Neural progenitor cell (in vitro differentiated cells): ENCODE measurements around the gene ATP8B4. TPM values are rescaled to one million over a fixed set of nuclear protein-coding genes. Genes with fewer than 3 reads are reported as not detected.

Source experiments
- DNase-seq: peaks from one replicate; pipeline ENCODE4 v3.0.0-alpha.2; 2016; ENCODE audit warnings: low spot score
- H2AFZ ChIP-seq: fragments of 200-600 bp; sonication (generic); replicated peaks from 2 replicates; pipeline ENCODE4 v1.6.1; 2016; ENCODE audit warnings: antibody characterized with exemption
- H3F3A ChIP-seq: fragments of 200-600 bp; sonication (generic); 2 replicates; pipeline ENCODE4 v1.6.1; 2016; ENCODE audit warnings: antibody characterized with exemption, low read depth
- H3K27ac ChIP-seq: fragments of 200-600 bp; sonication (generic); 2 replicates; pipeline ENCODE4 v1.5.1; 2016; ENCODE audit warnings: mild to moderate bottlenecking
- H3K27me3 ChIP-seq: fragments of 200-600 bp; sonication (generic); 2 replicates; pipeline ENCODE4 v1.6.1; 2016; ENCODE audit warnings: mild to moderate bottlenecking, moderate library complexity
- H3K36me3 ChIP-seq: fragments of 200-600 bp; sonication (generic); 2 replicates; pipeline ENCODE4 v1.5.1; 2016
- H3K4me1 ChIP-seq: fragments of 200-600 bp; sonication (generic); 2 replicates; pipeline ENCODE4 v1.6.1; 2016; ENCODE audit warnings: mixed run types
- H3K4me2 ChIP-seq: fragments of 200-600 bp; sonication (generic); 2 replicates; pipeline ENCODE4 v1.6.1; 2016
- H3K4me3 ChIP-seq: fragments of 200-600 bp; sonication (generic); 2 replicates; pipeline ENCODE4 v1.5.1; 2016
- H3K79me2 ChIP-seq: fragments of 200-600 bp; sonication (generic); 2 replicates; pipeline ENCODE4 v1.6.1; 2016; ENCODE audit warnings: low read depth
- H3K9ac ChIP-seq: fragments of 200-600 bp; sonication (generic); 2 replicates; pipeline ENCODE4 v1.6.1; 2016
- H3K9me3 ChIP-seq: fragments of 200-600 bp; sonication (generic); 2 replicates; pipeline ENCODE4 v1.5.1; 2016; ENCODE audit warnings: low read depth
- H4K20me1 ChIP-seq: fragments of 200-600 bp; sonication (generic); 2 replicates; pipeline ENCODE4 v1.6.1; 2016; ENCODE audit warnings: low read depth
- H3K27ac Mint-ChIP-seq: 3 replicates; pipeline ENCODE4 v1.8.0; 2021; ENCODE audit warnings: mixed read lengths
- H3K27me3 Mint-ChIP-seq: 2 replicates; pipeline ENCODE4 v1.8.0; 2022; ENCODE audit warnings: low read depth, mild to moderate bottlenecking, inconsistent platforms, moderate library complexity, mixed read lengths; ENCODE audit not compliant: insufficient read depth
- H3K36me3 Mint-ChIP-seq: 3 replicates; pipeline ENCODE4 v1.8.0; 2021; ENCODE audit warnings: mixed read lengths
- H3K4me1 Mint-ChIP-seq: 3 replicates; pipeline ENCODE4 v1.8.0; 2021; ENCODE audit warnings: mixed read lengths
- H3K4me3 Mint-ChIP-seq: 3 replicates; pipeline ENCODE4 v1.8.0; 2021; ENCODE audit warnings: mild to moderate bottlenecking, moderate library complexity, mixed read lengths
- H3K9me3 Mint-ChIP-seq: 3 replicates; pipeline ENCODE4 v1.8.0; 2020; ENCODE audit warnings: mixed read lengths
- EZH2 ChIP-seq: fragments of 200-600 bp; sonication (generic); IDR thresholded peaks from 2 replicates; pipeline ENCODE4 v1.6.1; 2017; ENCODE audit warnings: antibody characterized with exemption, mild to moderate bottlenecking, moderate library complexity
- EZH2phosphoT487 ChIP-seq: fragments of 200-600 bp; sonication (generic); IDR thresholded peaks from 2 replicates; pipeline ENCODE4 v1.6.1; 2017; ENCODE audit warnings: antibody characterized with exemption
- total RNA-seq: library from RNA; depleted of rRNA; stranded (reverse); fragments of >200 nt; gene quantifications from 2 replicates; pipeline ENCODE4 v1.2.3, GENCODE V29; 2015; ENCODE audit warnings: low replicate concordance
- TF ChIP-seq, protein P1 (sequence below): fragments of 200-600 bp; sonication (generic); IDR thresholded peaks from 2 replicates; pipeline ENCODE4 v1.5.1; 2017; ENCODE audit warnings: antibody characterized with exemption, mild to moderate bottlenecking

Gene ATP8B4
- total RNA-seq, 1 donor from 2014 or later = 2.7 TPM

DNA sequence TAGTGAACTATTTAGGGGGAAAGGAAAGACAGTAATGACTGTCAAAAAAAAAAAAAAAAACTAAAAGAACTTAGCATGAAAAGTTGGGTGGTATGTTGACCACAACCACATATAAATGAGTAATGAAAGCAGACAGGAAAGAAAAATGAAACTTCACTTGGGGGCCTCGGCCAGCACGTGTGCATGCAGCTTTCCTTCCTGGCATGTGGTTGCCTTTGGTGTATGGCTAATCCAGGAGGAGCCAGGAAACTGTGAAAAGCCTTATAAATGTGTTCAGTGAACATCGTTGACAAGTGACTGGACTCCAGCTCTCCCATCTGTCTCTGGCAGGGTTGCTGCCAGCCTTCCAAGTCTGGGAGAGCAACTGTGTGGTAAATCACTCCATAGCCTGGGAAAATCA is 303.1 kb downstream of the ATP8B4 start:
- no peak overlapping the region for H3K27ac Mint-ChIP-seq

DNA sequence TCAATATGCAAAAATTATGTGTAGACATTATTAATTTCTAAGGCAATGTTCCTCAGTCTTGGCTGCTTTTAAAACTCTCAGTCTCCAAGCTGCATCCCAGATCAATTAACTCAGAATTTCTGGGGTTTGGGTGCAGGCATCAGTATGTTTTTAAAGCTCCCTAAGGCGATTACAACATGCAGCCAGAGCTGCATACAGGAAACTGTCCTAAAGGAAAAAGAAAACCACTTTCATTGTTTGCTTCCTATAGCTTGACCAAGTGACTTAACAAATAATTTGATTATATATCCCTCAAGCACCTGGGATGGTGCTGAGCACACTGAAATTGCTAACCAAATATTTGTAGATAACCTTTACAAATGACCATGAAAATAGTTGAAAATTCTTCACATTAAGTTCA is 303.5 kb downstream of the ATP8B4 start:
- Histone ChIP-seq H3K79me2 (no peaks in the 10 kb centered on the region), H3K9me3 (no peaks in the 10 kb centered on the region), H3K9ac (no peak overlapping the region), H3K4me2 (no peak overlapping the region), H3K36me3 (no peaks in the 10 kb centered on the region), H3K27ac (no peak overlapping the region), H3K4me3 (no peak overlapping the region), H4K20me1 (no peaks in the 10 kb centered on the region), H3F3A (no peaks in the 10 kb centered on the region), H3K4me1 (no peaks in the 10 kb centered on the region), H3K27me3 (no peaks in the 10 kb centered on the region), H2AFZ (no peak overlapping the region)
- Mint-ChIP-seq H3K27ac (no peak overlapping the region), H3K9me3 (no peaks in the 10 kb centered on the region), H3K27me3 (peaks cover 2% of the 10 kb centered on the region), H3K4me1 (no peaks in the 10 kb centered on the region), H3K36me3 (no peaks in the 10 kb centered on the region), H3K4me3 (no peak overlapping the region)
- TF ChIP-seq EZH2 (no peak), EZH2phosphoT487 (no peak)
- TF ChIP-seq, protein P1, sequence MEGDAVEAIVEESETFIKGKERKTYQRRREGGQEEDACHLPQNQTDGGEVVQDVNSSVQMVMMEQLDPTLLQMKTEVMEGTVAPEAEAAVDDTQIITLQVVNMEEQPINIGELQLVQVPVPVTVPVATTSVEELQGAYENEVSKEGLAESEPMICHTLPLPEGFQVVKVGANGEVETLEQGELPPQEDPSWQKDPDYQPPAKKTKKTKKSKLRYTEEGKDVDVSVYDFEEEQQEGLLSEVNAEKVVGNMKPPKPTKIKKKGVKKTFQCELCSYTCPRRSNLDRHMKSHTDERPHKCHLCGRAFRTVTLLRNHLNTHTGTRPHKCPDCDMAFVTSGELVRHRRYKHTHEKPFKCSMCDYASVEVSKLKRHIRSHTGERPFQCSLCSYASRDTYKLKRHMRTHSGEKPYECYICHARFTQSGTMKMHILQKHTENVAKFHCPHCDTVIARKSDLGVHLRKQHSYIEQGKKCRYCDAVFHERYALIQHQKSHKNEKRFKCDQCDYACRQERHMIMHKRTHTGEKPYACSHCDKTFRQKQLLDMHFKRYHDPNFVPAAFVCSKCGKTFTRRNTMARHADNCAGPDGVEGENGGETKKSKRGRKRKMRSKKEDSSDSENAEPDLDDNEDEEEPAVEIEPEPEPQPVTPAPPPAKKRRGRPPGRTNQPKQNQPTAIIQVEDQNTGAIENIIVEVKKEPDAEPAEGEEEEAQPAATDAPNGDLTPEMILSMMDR = no peak
- DNase-seq = no peak

More for the DNA sequence above, 303.1 kb downstream of the ATP8B4 start:
- no peaks in the 10 kb centered on the region for H3K36me3 ChIP-seq
- no peaks in the 10 kb centered on the region for H3K27me3 ChIP-seq
- no peaks in the 10 kb centered on the region for H3F3A ChIP-seq
- H2AFZ ChIP-seq = no peak overlapping the region
- H3K79me2 ChIP-seq = no peaks in the 10 kb centered on the region
- no peak overlapping the region for H3K4me2 ChIP-seq
- no peak for TF ChIP-seq EZH2phosphoT487
- no peak for TF ChIP-seq EZH2
- TF ChIP-seq, protein P1 = no peak
- Mint-ChIP-seq H3K27me3 (peaks cover 2% of the 10 kb centered on the region), H3K9me3 (no peaks in the 10 kb centered on the region), H3K4me1 (no peaks in the 10 kb centered on the region), H3K36me3 (no peaks in the 10 kb centered on the region), H3K4me3 (no peak overlapping the region)
- H3K4me3 ChIP-seq = no peak overlapping the region
- no peak overlapping the region for H3K27ac ChIP-seq
- DNase-seq = no peak
- H3K9me3 ChIP-seq = no peaks in the 10 kb centered on the region
- H3K4me1 ChIP-seq = no peaks in the 10 kb centered on the region
- H4K20me1 ChIP-seq = no peaks in the 10 kb centered on the region
- H3K9ac ChIP-seq = no peak overlapping the region

DNA sequence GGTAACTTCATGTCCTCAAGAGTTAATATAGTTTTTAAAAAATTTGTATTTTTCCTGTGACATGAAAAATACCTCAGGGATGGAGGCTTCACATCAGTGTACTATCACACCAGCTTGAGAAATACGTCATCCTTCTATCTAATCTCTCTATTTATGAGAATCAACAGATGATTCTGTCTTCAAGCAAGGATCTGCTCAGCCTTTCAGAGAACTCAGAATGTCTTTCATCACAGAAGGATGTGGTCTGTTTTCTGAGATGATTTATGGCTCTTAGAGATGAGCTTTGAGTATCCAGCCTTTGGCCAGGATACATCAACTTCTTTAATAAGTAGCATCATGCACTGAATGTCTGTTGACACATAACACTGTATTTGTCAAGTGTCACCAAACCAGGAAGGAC is 304.3 kb downstream of the ATP8B4 start:
- TF ChIP-seq, protein P1 = no peak
- TF ChIP-seq EZH2phosphoT487 (no peak), EZH2 (no peak)
- no peak overlapping the region for H2AFZ ChIP-seq

More for the DNA sequence above, 304.3 kb downstream of the ATP8B4 start:
- Histone ChIP-seq H3F3A (no peaks in the 10 kb centered on the region), H3K9ac (no peak overlapping the region), H3K27ac (no peak overlapping the region), H3K4me1 (no peaks in the 10 kb centered on the region), H3K36me3 (no peaks in the 10 kb centered on the region), H4K20me1 (no peaks in the 10 kb centered on the region), H3K4me3 (no peak overlapping the region), H3K4me2 (no peak overlapping the region), H3K27me3 (no peaks in the 10 kb centered on the region), H3K79me2 (no peaks in the 10 kb centered on the region), H3K9me3 (no peaks in the 10 kb centered on the region)
- Mint-ChIP-seq H3K4me1 (no peaks in the 10 kb centered on the region), H3K36me3 (no peaks in the 10 kb centered on the region), H3K9me3 (no peaks in the 10 kb centered on the region), H3K27ac (no peak overlapping the region), H3K27me3 (peaks cover 2% of the 10 kb centered on the region), H3K4me3 (no peak overlapping the region)
- no peak for DNase-seq
